CD4-positive, CD25-positive, alpha-beta regulatory T cell (primary cell): Measurements from ENCODE around the gene XIST. TPM values are rescaled to one million over a fixed set of nuclear protein-coding genes. Genes with fewer than 3 reads are reported as not detected.

ENCODE experiments used
- ATAC-seq, 2 donors: fragments of 150-1000 bp; cut with Tn5 transposase; one replicate each; pipeline ENCODE4 v1.10.0; 2021; ENCODE audit warnings: low read depth in 2 of 2, moderate number of reproducible peaks in 2 of 2, moderate library complexity in 1 of 2
- DNase-seq, 3 donors: peaks; one replicate each; pipeline versions ENCODE4 v3.0.0 to v3.0.0-alpha.2; 2012 to 2022; ENCODE audit warnings: mixed read lengths in 1 of 3
- H3K27ac ChIP-seq: one replicate; pipeline ENCODE4 v1.7.0; 2013; ENCODE audit warnings: mild to moderate bottlenecking, low read length; ENCODE audit not compliant: insufficient read depth, poor library complexity, severe bottlenecking
- H3K27me3 ChIP-seq: one replicate; pipeline ENCODE4 v1.7.0; 2013; ENCODE audit warnings: low read length; ENCODE audit not compliant: control insufficient read depth, insufficient read depth
- H3K36me3 ChIP-seq: one replicate; pipeline ENCODE4 v1.7.0; 2013; ENCODE audit warnings: mild to moderate bottlenecking, low read length, moderate library complexity; ENCODE audit not compliant: control insufficient read depth, insufficient read depth
- H3K4me1 ChIP-seq: 2 replicates; pipeline ENCODE4 v1.7.0; 2013; ENCODE audit warnings: mild to moderate bottlenecking, low read length; ENCODE audit not compliant: insufficient read depth, control insufficient read depth, poor library complexity, severe bottlenecking
- H3K4me3 ChIP-seq: one replicate; pipeline ENCODE4 v1.7.0; 2013; ENCODE audit warnings: low read depth, mild to moderate bottlenecking, low read length, moderate library complexity
- H3K9me3 ChIP-seq, 2 experiments: 1 replicate in 1 of 2; 2 replicates in 1 of 2; pipeline ENCODE4 v1.7.0; 2013; ENCODE audit warnings: low read length in 2 of 2, mild to moderate bottlenecking in 1 of 2, moderate library complexity in 1 of 2; ENCODE audit not compliant: control insufficient read depth in 2 of 2
- H3K27ac Mint-ChIP-seq, 3 donors: one replicate each; pipeline ENCODE4 v1.8.0; 2020 to 2022; ENCODE audit warnings: mild to moderate bottlenecking in 3 of 3, mixed read lengths in 3 of 3, moderate library complexity in 2 of 3
- H3K27me3 Mint-ChIP-seq: one replicate; pipeline ENCODE4 v1.8.0; 2022; ENCODE audit warnings: mild to moderate bottlenecking, mixed read lengths
- H3K36me3 Mint-ChIP-seq: one replicate; pipeline ENCODE4 v1.8.0; 2020; ENCODE audit warnings: mixed read lengths
- H3K4me1 Mint-ChIP-seq, 4 donors: one replicate each; pipeline ENCODE4 v1.8.0; 2020 to 2022; ENCODE audit warnings: mixed read lengths in 4 of 4, mild to moderate bottlenecking in 1 of 4
- H3K4me3 Mint-ChIP-seq, 4 donors: one replicate each; pipeline ENCODE4 v1.8.0; 2020 to 2022; ENCODE audit warnings: mild to moderate bottlenecking in 4 of 4, mixed read lengths in 4 of 4, moderate library complexity in 3 of 4
- H3K9me3 Mint-ChIP-seq, 7 donors: one replicate each; pipeline ENCODE4 v1.8.0; 2020 to 2022; ENCODE audit warnings: mixed read lengths in 7 of 7, mild to moderate bottlenecking in 3 of 7, moderate library complexity in 2 of 7
- polyA plus RNA-seq, 4 donors: library from polyadenylated mRNA; unstranded; fragments of 300-500 nt; fragmentation: Illumina TruSeq; gene quantifications; one replicate each; pipeline ENCODE4 v1.2.3, GENCODE V29; 2021
- total RNA-seq: library from RNA; stranded (reverse); gene quantifications from one replicate; pipeline ENCODE4 v1.2.3, GENCODE V29; 2022

XIST gene
- total and polyA plus RNA-seq, 5 donors from 2014 or later = 9.2 to 455 (median 11.6) TPM; not detected in 1

- Mint-ChIP-seq H3K4me1 (no peaks in the 10 kb centered on the region), H3K4me3 (no peak overlapping the region), H3K27ac (no peak overlapping the region), H3K27me3 (no peaks in the 10 kb centered on the region), H3K36me3 (no peaks in the 10 kb centered on the region), H3K9me3 (peaks cover 0 to 5% (median 0%) of the 10 kb centered on the region in 7 donors)
- ATAC-seq (no peak), DNase-seq (no peak)
- H3K27ac ChIP-seq = no peak overlapping the region
- no peaks in the 10 kb centered on the region for H3K36me3 ChIP-seq
- H3K27me3 ChIP-seq = no peaks in the 10 kb centered on the region
- no peaks in the 10 kb centered on the region for H3K4me1 ChIP-seq
- no peak overlapping the region for H3K4me3 ChIP-seq
- H3K9me3 ChIP-seq = no peaks in the 10 kb centered on the region
These were observed 67.0 kb downstream of the XIST start for GRCh38 chrX:73785493-73785892.
